Left lung (tissue), 10 donors: ENCODE data around the gene PVALB. TPM values are rescaled to one million over a fixed set of nuclear protein-coding genes. Genes with fewer than 3 reads are reported as not detected.

Experiments used
- ATAC-seq: fragments of 200-7000 bp; cut with Tn5 transposase; one replicate; pipeline ENCODE4 v1.9.1; 2020; ENCODE audit warnings: moderate library complexity
- DNase-seq, 4 donors: peaks; one replicate each; pipeline ENCODE4 v3.0.0-alpha.2; 2013 to 2020
- H3K27ac ChIP-seq, 2 donors: fragments of 200-600 bp; sonication (generic) in 1 of 2; one replicate each; pipeline versions ENCODE4 v1.5.0 to v1.8.0; 2020 to 2021
- H3K27me3 ChIP-seq, 2 donors: fragments of 200-600 bp; sonication (generic) in 1 of 2; one replicate each; pipeline versions ENCODE4 v1.5.0 to v1.8.0; 2020 to 2021
- H3K36me3 ChIP-seq, 2 donors: fragments of 200-600 bp; sonication (generic) in 1 of 2; one replicate each; pipeline versions ENCODE4 v1.5.0 to v1.8.0; 2020 to 2021
- H3K4me1 ChIP-seq, 2 donors: fragments of 200-600 bp; one replicate each; pipeline ENCODE4 v1.8.0; 2021
- H3K4me3 ChIP-seq, 2 donors: fragments of 200-600 bp; sonication (generic) in 1 of 2; one replicate each; pipeline versions ENCODE4 v1.5.0 to v1.8.0; 2020 to 2021; ENCODE audit warnings: mild to moderate bottlenecking in 1 of 2
- H3K9me3 ChIP-seq, 2 donors: fragments of 200-600 bp; sonication (generic) in 1 of 2; one replicate each; pipeline versions ENCODE4 v1.5.0 to v1.8.0; 2020 to 2021
- CTCF ChIP-seq, 2 donors: fragments of 200-600 bp; sonication (generic) in 1 of 2; IDR thresholded peaks; one replicate each; pipeline versions ENCODE4 v1.5.0 to v1.8.0; 2021; ENCODE audit warnings: antibody characterized with exemption in 2 of 2
- intact Hi-C, 2 donors: fragments of 100-400 bp; cut with DNase I; formaldehyde crosslinking; loops; one replicate each; pipeline versions ENCODE4 v1.11.2 to v1.14.2; 2022
- polyA plus RNA-seq, 6 donors: library from polyadenylated mRNA; unstranded; fragments of 120-200 nt; gene quantifications; one replicate each; pipeline ENCODE4 v1.2.1, GENCODE V29; 2013; ENCODE audit not compliant: insufficient read length in 6 of 6
- total RNA-seq, 2 donors: library from RNA; stranded (reverse); fragmentation: NEBNext Ultra II Directional; extraction: Animal tissue kit (Norgen Biotek cat#: 25700); gene quantifications; one replicate each; pipeline ENCODE4 v1.2.1, GENCODE V29; 2021
- donor health status: DM: no; HTN: yes; CAD: no.
- donor health status: DM: no; HTN: no; CAD: no.

The PVALB gene
- total and polyA plus RNA-seq, 8 donors = 0.30 to 0.76 (median 0.55) TPM; not detected in 4

- intact Hi-C loops = no loop called here
- TF ChIP-seq CTCF (IDR thresholded peaks at IDR 0.05) = no peak
- peaks cover 0 to 6% of the 10 kb centered on the region in 2 donors for H3K4me1 ChIP-seq
- peaks cover 0 to 57% of the 10 kb centered on the region in 2 donors for H3K27me3 ChIP-seq
- H3K4me3 ChIP-seq = no peak overlapping the region
- ATAC-seq (peak; percentile 79), DNase-seq (peak in 1 of 4 donors; percentile 41)
- no peaks in the 10 kb centered on the region for H3K9me3 ChIP-seq
- H3K27ac ChIP-seq = no peak overlapping the region
- no peaks in the 10 kb centered on the region for H3K36me3 ChIP-seq
Measured at GRCh38 chr22:36807627-36808026, 9.2 kb downstream of the PVALB start.

GRCh38 chr22:36806835-36807234, 10.0 kb downstream of the PVALB start:
- no peak overlapping the region for H3K4me3 ChIP-seq
- ATAC-seq = no peak
- no peaks in the 10 kb centered on the region for H3K36me3 ChIP-seq
- no peak overlapping the region for H3K27ac ChIP-seq
- H3K9me3 ChIP-seq = no peaks in the 10 kb centered on the region
- no peak for DNase-seq
- TF ChIP-seq CTCF (IDR thresholded peaks at IDR 0.05) = no peak
- intact Hi-C loops = no loop called here
- peaks cover 0 to 6% of the 10 kb centered on the region in 2 donors for H3K4me1 ChIP-seq
- H3K27me3 ChIP-seq = peaks cover 0 to 57% of the 10 kb centered on the region in 2 donors

- TF ChIP-seq CTCF (IDR thresholded peaks at IDR 0.05) = no peak
- DNase-seq (no peak), ATAC-seq (no peak)
- peaks cover 0 to 6% of the 10 kb centered on the region in 2 donors for H3K4me1 ChIP-seq
- no peaks in the 10 kb centered on the region for H3K36me3 ChIP-seq
- no peak overlapping the region for H3K27ac ChIP-seq
- intact Hi-C loops = no loop called here
- peaks cover 0 to 64% of the 10 kb centered on the region in 2 donors for H3K27me3 ChIP-seq
- no peak overlapping the region for H3K4me3 ChIP-seq
- H3K9me3 ChIP-seq = no peaks in the 10 kb centered on the region
Measured at GRCh38 chr22:36803358-36803757, 13.5 kb downstream of the PVALB start.

- no peak for TF ChIP-seq CTCF (IDR thresholded peaks at IDR 0.05)
- DNase-seq (no peak), ATAC-seq (no peak)
- Histone ChIP-seq H3K36me3 (no peaks in the 10 kb centered on the region), H3K27ac (no peak overlapping the region), H3K4me1 (no peaks in the 10 kb centered on the region), H3K27me3 (peaks cover 0 to 53% of the 10 kb centered on the region in 2 donors), H3K4me3 (no peak overlapping the region), H3K9me3 (no peaks in the 10 kb centered on the region)
- intact Hi-C loops = no loop called here
Measured at GRCh38 chr22:36798674-36799066, 18.2 kb downstream of the PVALB start.

GRCh38 chr22:36797911-36798673, 18.7 kb downstream of the PVALB start:
- H3K27ac ChIP-seq = no peak overlapping the region
- H3K4me1 ChIP-seq = no peaks in the 10 kb centered on the region
- peaks cover 0 to 55% of the 10 kb centered on the region in 2 donors for H3K27me3 ChIP-seq
- no peaks in the 10 kb centered on the region for H3K9me3 ChIP-seq
- no peak overlapping the region for H3K4me3 ChIP-seq
- no peak for DNase-seq
- H3K36me3 ChIP-seq = no peaks in the 10 kb centered on the region
- no peak for TF ChIP-seq CTCF (IDR thresholded peaks at IDR 0.05)
- ATAC-seq = no peak
- intact Hi-C loops = no loop called here
